RKO (cell line): Measurements from ENCODE around the gene ENPP4.
"Not testable (repeated sequence)": the region's sequence is repeated elsewhere in the genome, so short reads cannot be mapped to it uniquely, and the experiment has no call there.

Source experiments
- DNase-seq: peaks from one replicate; pipeline ENCODE4 v3.0.0-alpha.2; 2016; ENCODE audit warnings: low spot score

The ENPP4 gene

GRCh38 chr6:46129629-46130511 is at the start of gene ENPP4:
Gene ENPP4 (plus strand): TSS chr6:46129989. CDS start chr6:46139584, 9,595 bp downstream.
- DNase-seq = peak; percentile 92

GRCh38 chr6:46080111-46080510 is 49.7 kb upstream of the ENPP4 start:
- DNase-seq = no peak

- not testable (repeated sequence) for DNase-seq
Observed at GRCh38 chr6:46085688-46086087, 44.1 kb upstream of the ENPP4 start.

GRCh38 chr6:46090115-46091079 is 39.4 kb upstream of the ENPP4 start:
- DNase-seq = peak; percentile 63

GRCh38 chr6:46091080-46091478 is 38.7 kb upstream of the ENPP4 start:
- DNase-seq = no peak

- DNase-seq = no peak
Observed at GRCh38 chr6:46095251-46095650, 34.5 kb upstream of the ENPP4 start.

GRCh38 chr6:46097366-46097765 is 32.4 kb upstream of the ENPP4 start:
- DNase-seq = no peak

GRCh38 chr6:46098678-46099077 is 31.1 kb upstream of the ENPP4 start:
- no peak for DNase-seq

- no peak for DNase-seq
Observed at GRCh38 chr6:46099952-46100351, 29.8 kb upstream of the ENPP4 start.

GRCh38 chr6:46102123-46102522 is 27.7 kb upstream of the ENPP4 start:
- no peak for DNase-seq

GRCh38 chr6:46103441-46104115 is 26.2 kb upstream of the ENPP4 start:
- DNase-seq = no peak

- DNase-seq = no peak
Observed at GRCh38 chr6:46104209-46104608, 25.6 kb upstream of the ENPP4 start.

GRCh38 chr6:46105568-46105967 is 24.2 kb upstream of the ENPP4 start:
- no peak for DNase-seq

- no peak for DNase-seq
Observed at GRCh38 chr6:46113370-46113769, 16.4 kb upstream of the ENPP4 start.

GRCh38 chr6:46115634-46116033 is 14.2 kb upstream of the ENPP4 start:
- no peak for DNase-seq

GRCh38 chr6:46116289-46116688 is 13.5 kb upstream of the ENPP4 start:
- DNase-seq = no peak

GRCh38 chr6:46118157-46118556 is 11.6 kb upstream of the ENPP4 start:
- DNase-seq = no peak

- DNase-seq = no peak
Observed at GRCh38 chr6:46118836-46119235, 11.0 kb upstream of the ENPP4 start.

- not testable (repeated sequence) for DNase-seq
Observed at GRCh38 chr6:46119679-46120078, 10.1 kb upstream of the ENPP4 start.

GRCh38 chr6:46128476-46128875 is 1.3 kb upstream of the ENPP4 start:
- no peak for DNase-seq

- no peak for DNase-seq
Observed at GRCh38 chr6:46129291-46129628, 529 bp upstream of the ENPP4 start.

- peak; percentile 8 for DNase-seq
Observed at GRCh38 chr6:46130666-46131065, 877 bp downstream of the ENPP4 start.
